ENCODE results near the gene HIP1. TPM values are rescaled to one million over a fixed set of nuclear protein-coding genes. Genes with fewer than 3 reads are reported as not detected.
"Not testable (repeated sequence)": the region's sequence is repeated elsewhere in the genome, so short reads cannot be mapped to it uniquely, and the experiment has no call there.

The HIP1 gene
- total RNA-seq, 1 donor from 2014 or later: 7.9 TPM

- Mint-ChIP-seq H3K27ac (peak overlapping the region; percentile 35), H3K9me3 (no peaks in the 10 kb centered on the region), H3K4me1 (peaks cover 17% of the 10 kb centered on the region), H3K4me3 (peak overlapping the region; percentile 80), H3K36me3 (ENCODE audit: low read depth) (no peaks in the 10 kb centered on the region), H3K27me3 (no peaks in the 10 kb centered on the region)
- POLR2A ChIA-PET: interaction anchor here (0.5 to 0.7 kb wide), 3 partner anchors 20 to 566 kb away, joined by 3 to 6 read pairs (median 4); partner anchors contain the start of gene RCC1L
- DNase-seq (peak; percentile 49), ATAC-seq (ENCODE audit: low read depth) (peak; percentile 32)
- CTCF ChIA-PET: interaction anchor here (1.6 to 1.8 kb wide), 2 partner anchors 14 to 24 kb away, joined by 4 read pairs; no protein-coding TSS in a partner anchor
- no peak for TF ChIP-seq CTCF (IDR thresholded peaks at IDR 0.05)
- intact Hi-C loops (cut with micrococcal nuclease): no loop called here
Observed at GRCh38 chr7:75639071-75639885, 99.5 kb downstream of the HIP1 start.

GRCh38 chr7:75638594-75639070 lies 100.1 kb downstream of the HIP1 start:
- DNase-seq (no peak), ATAC-seq (ENCODE audit: low read depth) (no peak)
- H3K4me3 Mint-ChIP-seq: peak overlapping the region; percentile 70
- ChIA-PET CTCF (interaction anchor here (1.8 kb wide), 1 partner anchor 14 kb away, joined by 4 read pairs; no protein-coding TSS in a partner anchor), POLR2A (interaction anchor here (0.7 kb wide), 1 partner anchor 20 kb away, joined by 3 read pairs; no protein-coding TSS in a partner anchor)
- no peaks in the 10 kb centered on the region for H3K9me3 Mint-ChIP-seq
- no peak overlapping the region for H3K27ac Mint-ChIP-seq
- no peaks in the 10 kb centered on the region for H3K36me3 Mint-ChIP-seq (ENCODE audit: low read depth)
- peaks cover 17% of the 10 kb centered on the region for H3K4me1 Mint-ChIP-seq
- H3K27me3 Mint-ChIP-seq: no peaks in the 10 kb centered on the region
- intact Hi-C loops (cut with micrococcal nuclease): no loop called here
- no peak for TF ChIP-seq CTCF (IDR thresholded peaks at IDR 0.05)

- no peak overlapping the region for H3K27ac Mint-ChIP-seq
Observed at GRCh38 chr7:75637854-75638593, 100.7 kb downstream of the HIP1 start.

GRCh38 chr7:75635036-75635435 lies 103.7 kb downstream of the HIP1 start:
- Mint-ChIP-seq H3K9me3 (no peaks in the 10 kb centered on the region), H3K27me3 (no peaks in the 10 kb centered on the region), H3K36me3 (ENCODE audit: low read depth) (no peaks in the 10 kb centered on the region), H3K27ac (no peak overlapping the region), H3K4me1 (peaks cover 16% of the 10 kb centered on the region), H3K4me3 (no peak overlapping the region)
- DNase-seq (no peak), ATAC-seq (ENCODE audit: low read depth) (no peak)
- CTCF ChIA-PET: no interaction called here
- intact Hi-C loops (cut with micrococcal nuclease): no loop called here
- TF ChIP-seq CTCF (IDR thresholded peaks at IDR 0.05): no peak
- POLR2A ChIA-PET: no interaction called here

More at GRCh38 chr7:75637854-75638593, 100.7 kb downstream of the HIP1 start:
- no peaks in the 10 kb centered on the region for H3K36me3 Mint-ChIP-seq (ENCODE audit: low read depth)
- H3K4me3 Mint-ChIP-seq: peak overlapping the region; percentile 70
- no peaks in the 10 kb centered on the region for H3K9me3 Mint-ChIP-seq
- H3K4me1 Mint-ChIP-seq: peaks cover 17% of the 10 kb centered on the region
- no peaks in the 10 kb centered on the region for H3K27me3 Mint-ChIP-seq
- ChIA-PET CTCF (interaction anchor here (1.8 kb wide), 1 partner anchor 13 kb away, joined by 4 read pairs; no protein-coding TSS in a partner anchor), POLR2A (no interaction called here)
- ATAC-seq (ENCODE audit: low read depth) (no peak), DNase-seq (no peak)
- TF ChIP-seq CTCF (IDR thresholded peaks at IDR 0.05): no peak
- intact Hi-C loops (cut with micrococcal nuclease): no loop called here

- H3K27ac Mint-ChIP-seq; POLR2A ChIA-PET; ATAC-seq (ENCODE audit: low read depth); DNase-seq; H3K9me3 Mint-ChIP-seq; H3K36me3 Mint-ChIP-seq (ENCODE audit: low read depth); H3K4me3 Mint-ChIP-seq; CTCF ChIA-PET; H3K4me1 Mint-ChIP-seq; intact Hi-C loops (cut with micrococcal nuclease); H3K27me3 Mint-ChIP-seq: not testable (repeated sequence)
Observed at GRCh38 chr7:75632587-75632986, 106.2 kb downstream of the HIP1 start.
